Activated CD4-positive, alpha-beta T cell treated with anti-CD3 and anti-CD28 coated beads, Interleukin-2, amount 10 ng/mL, durations not matched to agents 24 days and 14 days (primary cell): ENCODE results near the gene SLC26A8. TPM values are rescaled to one million over a fixed set of nuclear protein-coding genes. Genes with fewer than 3 reads are reported as not detected.
"Not testable (repeated sequence)": the region's sequence is repeated elsewhere in the genome, so short reads cannot be mapped to it uniquely, and the experiment has no call there.

Experiments used
- DNase-seq: peaks from one replicate; pipeline ENCODE4 v3.0.0; 2022
- H3K27ac Mint-ChIP-seq: one replicate; pipeline ENCODE4 v1.8.0; 2022; ENCODE audit warnings: mild to moderate bottlenecking, mixed read lengths
- H3K27me3 Mint-ChIP-seq: one replicate; pipeline ENCODE4 v1.8.0; 2022; ENCODE audit warnings: mixed read lengths
- H3K36me3 Mint-ChIP-seq: one replicate; pipeline ENCODE4 v1.8.0; 2022; ENCODE audit warnings: low read depth, mild to moderate bottlenecking, mixed read lengths
- H3K4me1 Mint-ChIP-seq: one replicate; pipeline ENCODE4 v1.8.0; 2021; ENCODE audit warnings: mixed read lengths
- H3K4me3 Mint-ChIP-seq: one replicate; pipeline ENCODE4 v1.8.0; 2022; ENCODE audit warnings: mild to moderate bottlenecking, moderate library complexity, mixed read lengths
- H3K9me3 Mint-ChIP-seq: one replicate; pipeline ENCODE4 v1.8.0; 2021; ENCODE audit warnings: mixed read lengths
- intact Hi-C: fragments of 100-400 bp; cut with micrococcal nuclease; formaldehyde crosslinking; loops from one replicate; pipeline ENCODE4 v1.15.1; 2023
- total RNA-seq: library from RNA; stranded (reverse); gene quantifications from 2 replicates; pipeline ENCODE4 v1.2.3, GENCODE V29; 2022

Gene SLC26A8
- total RNA-seq, 1 donor from 2014 or later = not detected

GRCh38 chr6:35939259-35939658 lies 85.2 kb downstream of the SLC26A8 start:
- intact Hi-C loops, DNase-seq, H3K27ac Mint-ChIP-seq, H3K36me3 Mint-ChIP-seq, H3K4me3 Mint-ChIP-seq, H3K4me1 Mint-ChIP-seq: not testable (repeated sequence)
- Mint-ChIP-seq H3K9me3 (peaks cover 24% of the 10 kb centered on the region), H3K27me3 (peaks cover 20% of the 10 kb centered on the region)

- H3K4me3 Mint-ChIP-seq = no peak overlapping the region
- no peaks in the 10 kb centered on the region for H3K4me1 Mint-ChIP-seq
- H3K27me3 Mint-ChIP-seq = peaks cover 18% of the 10 kb centered on the region
- peaks cover 2% of the 10 kb centered on the region for H3K36me3 Mint-ChIP-seq
- H3K27ac Mint-ChIP-seq = no peak overlapping the region
- no peak for DNase-seq
- intact Hi-C loops = no loop called here
- peaks cover 24% of the 10 kb centered on the region for H3K9me3 Mint-ChIP-seq
These were observed 87.6 kb downstream of the SLC26A8 start for GRCh38 chr6:35936681-35937359.

- Mint-ChIP-seq H3K36me3 (peaks cover 2% of the 10 kb centered on the region), H3K4me1 (no peaks in the 10 kb centered on the region)
- intact Hi-C loops = no loop called here
These were observed 89.0 kb downstream of the SLC26A8 start for GRCh38 chr6:35935469-35935868.

GRCh38 chr6:35933844-35934243 lies 90.6 kb downstream of the SLC26A8 start:
- Mint-ChIP-seq H3K27me3 (peaks cover 17% of the 10 kb centered on the region), H3K4me3 (no peak overlapping the region), H3K9me3 (peaks cover 7% of the 10 kb centered on the region), H3K4me1 (no peaks in the 10 kb centered on the region), H3K36me3 (peaks cover 2% of the 10 kb centered on the region), H3K27ac (no peak overlapping the region)
- intact Hi-C loops = no loop called here
- no peak for DNase-seq

More at GRCh38 chr6:35935469-35935868, 89.0 kb downstream of the SLC26A8 start:
- H3K27me3 Mint-ChIP-seq = peaks cover 17% of the 10 kb centered on the region
- no peak overlapping the region for H3K27ac Mint-ChIP-seq
- peaks cover 16% of the 10 kb centered on the region for H3K9me3 Mint-ChIP-seq
- no peak for DNase-seq
- no peak overlapping the region for H3K4me3 Mint-ChIP-seq

GRCh38 chr6:35931873-35932272 lies 92.6 kb downstream of the SLC26A8 start:
- DNase-seq, H3K9me3 Mint-ChIP-seq, H3K4me1 Mint-ChIP-seq, intact Hi-C loops, H3K4me3 Mint-ChIP-seq, H3K36me3 Mint-ChIP-seq, H3K27ac Mint-ChIP-seq: not testable (repeated sequence)
- peaks cover 13% of the 10 kb centered on the region for H3K27me3 Mint-ChIP-seq

- Mint-ChIP-seq H3K9me3 (no peaks in the 10 kb centered on the region), H3K27ac (no peak overlapping the region), H3K4me3 (no peak overlapping the region), H3K4me1 (no peaks in the 10 kb centered on the region), H3K36me3 (peaks cover 2% of the 10 kb centered on the region), H3K27me3 (peaks cover 11% of the 10 kb centered on the region)
- no peak for DNase-seq
- intact Hi-C loops = no loop called here
These were observed 93.3 kb downstream of the SLC26A8 start for GRCh38 chr6:35931120-35931561.

GRCh38 chr6:35929601-35930000 lies 94.8 kb downstream of the SLC26A8 start:
- no peaks in the 10 kb centered on the region for H3K9me3 Mint-ChIP-seq
- no peak overlapping the region for H3K4me3 Mint-ChIP-seq
- H3K36me3 Mint-ChIP-seq = peaks cover 7% of the 10 kb centered on the region
- intact Hi-C loops = no loop called here
- no peak overlapping the region for H3K27ac Mint-ChIP-seq
- H3K4me1 Mint-ChIP-seq = peaks cover 2% of the 10 kb centered on the region
- DNase-seq = no peak
- peaks cover 2% of the 10 kb centered on the region for H3K27me3 Mint-ChIP-seq

GRCh38 chr6:35926509-35927215 lies 97.8 kb downstream of the SLC26A8 start:
- H3K4me1 Mint-ChIP-seq = peaks cover 14% of the 10 kb centered on the region
- peaks cover 7% of the 10 kb centered on the region for H3K36me3 Mint-ChIP-seq
- intact Hi-C loops = no loop called here

GRCh38 chr6:35925961-35926360 lies 98.5 kb downstream of the SLC26A8 start:
- H3K4me1 Mint-ChIP-seq = peaks cover 18% of the 10 kb centered on the region
- DNase-seq = no peak
- H3K36me3 Mint-ChIP-seq = peaks cover 7% of the 10 kb centered on the region
- H3K4me3 Mint-ChIP-seq = no peak overlapping the region
- intact Hi-C loops = no loop called here
- no peak overlapping the region for H3K27ac Mint-ChIP-seq
- no peaks in the 10 kb centered on the region for H3K27me3 Mint-ChIP-seq
- H3K9me3 Mint-ChIP-seq = no peaks in the 10 kb centered on the region

More at GRCh38 chr6:35926509-35927215, 97.8 kb downstream of the SLC26A8 start:
- H3K27ac Mint-ChIP-seq = no peak overlapping the region
- no peaks in the 10 kb centered on the region for H3K9me3 Mint-ChIP-seq
- H3K27me3 Mint-ChIP-seq = no peaks in the 10 kb centered on the region
- H3K4me3 Mint-ChIP-seq = no peak overlapping the region
- DNase-seq = no peak

GRCh38 chr6:35924146-35924545 lies 100.3 kb downstream of the SLC26A8 start:
- H3K4me1 Mint-ChIP-seq = peaks cover 22% of the 10 kb centered on the region
- DNase-seq = no peak
- no peaks in the 10 kb centered on the region for H3K9me3 Mint-ChIP-seq
- peaks cover 14% of the 10 kb centered on the region for H3K36me3 Mint-ChIP-seq
- no peak overlapping the region for H3K4me3 Mint-ChIP-seq
- intact Hi-C loops = no loop called here
- no peaks in the 10 kb centered on the region for H3K27me3 Mint-ChIP-seq
- no peak overlapping the region for H3K27ac Mint-ChIP-seq

GRCh38 chr6:35922139-35922554 lies 102.3 kb downstream of the SLC26A8 start:
- H3K27ac Mint-ChIP-seq = no peak overlapping the region
- H3K36me3 Mint-ChIP-seq = peaks cover 30% of the 10 kb centered on the region
- no peaks in the 10 kb centered on the region for H3K9me3 Mint-ChIP-seq
- H3K27me3 Mint-ChIP-seq = no peaks in the 10 kb centered on the region
- peaks cover 40% of the 10 kb centered on the region for H3K4me1 Mint-ChIP-seq
- intact Hi-C loops = no loop called here
- DNase-seq = no peak
- peak overlapping the region; percentile 96 for H3K4me3 Mint-ChIP-seq

- peak; percentile 97 for DNase-seq
- Mint-ChIP-seq H3K27ac (peak within 1 kb of the TSS; percentile 98), H3K36me3 (peaks cover 37% of the 10 kb centered on the region), H3K4me1 (peaks cover 44% of the 10 kb centered on the region), H3K4me3 (peak within 1 kb of the TSS; percentile 98), H3K9me3 (no peaks in the 10 kb centered on the region), H3K27me3 (no peaks in the 10 kb centered on the region)
- intact Hi-C loops = loop anchor here (1.0 kb wide), 1 partner anchor 106 kb away; the partner anchor contains the start of gene MAPK14
These were observed 103.4 kb downstream of the SLC26A8 start, which contains the start of gene SRPK1 for GRCh38 chr6:35920793-35921732. SRPK1 (minus strand) TSS chr6:35921098; CDS start chr6:35921056, 42 bp downstream.
